ENCODE results near the gene BNIP5.

Gene BNIP5
- total RNA-seq: 0.56 reads per million

GRCh38 chr6:36336779-36337241, at the start of gene BNIP5:
Gene BNIP5, minus strand, starts transcription at chr6:36336888. Its CDS starts 6,198 bp downstream, at chr6:36330690.
- DNase-seq: no peak

- no peak for DNase-seq
These were observed 47.4 kb upstream of the BNIP5 start for GRCh38 chr6:36384095-36384494.

- no peak for DNase-seq
These were observed 46.9 kb upstream of the BNIP5 start for GRCh38 chr6:36383606-36384005.

GRCh38 chr6:36382976-36383375, 46.3 kb upstream of the BNIP5 start:
- no peak for DNase-seq

- no peak for DNase-seq
These were observed 45.1 kb upstream of the BNIP5 start for GRCh38 chr6:36381502-36382389.

- DNase-seq: no peak
These were observed 43.5 kb upstream of the BNIP5 start for GRCh38 chr6:36380166-36380565.

- DNase-seq: no peak
These were observed 42.2 kb upstream of the BNIP5 start for GRCh38 chr6:36378936-36379335.

GRCh38 chr6:36378243-36378920, 41.7 kb upstream of the BNIP5 start:
- DNase-seq: no peak

GRCh38 chr6:36377594-36377993, 40.9 kb upstream of the BNIP5 start:
- DNase-seq: no peak

- DNase-seq: no peak
These were observed 40.1 kb upstream of the BNIP5 start for GRCh38 chr6:36376742-36377141.

- no peak for DNase-seq
These were observed 39.5 kb upstream of the BNIP5 start for GRCh38 chr6:36376183-36376582.

GRCh38 chr6:36375644-36376155, 39.0 kb upstream of the BNIP5 start:
- no peak for DNase-seq

GRCh38 chr6:36374972-36375371, 38.3 kb upstream of the BNIP5 start:
- DNase-seq: no peak

GRCh38 chr6:36374194-36374593, 37.5 kb upstream of the BNIP5 start:
- DNase-seq: no peak

GRCh38 chr6:36373368-36374019, 36.8 kb upstream of the BNIP5 start:
- no peak for DNase-seq

- no peak for DNase-seq
These were observed 35.4 kb upstream of the BNIP5 start for GRCh38 chr6:36372088-36372487.

GRCh38 chr6:36371211-36371610, 34.5 kb upstream of the BNIP5 start:
- DNase-seq: no peak

GRCh38 chr6:36370638-36371037, 34.0 kb upstream of the BNIP5 start:
- DNase-seq: no peak

- no peak for DNase-seq
These were observed 32.5 kb upstream of the BNIP5 start for GRCh38 chr6:36368921-36369865.

GRCh38 chr6:36368421-36368820, 31.7 kb upstream of the BNIP5 start:
- DNase-seq: no peak

GRCh38 chr6:36367743-36368142, 31.1 kb upstream of the BNIP5 start:
- DNase-seq: no peak

Measured in effector CD4-positive, alpha-beta T cell (primary cell).